Liver (tissue), 9 donors: ENCODE results near the gene TNFRSF8. TPM values are rescaled to one million over a fixed set of nuclear protein-coding genes. Genes with fewer than 3 reads are reported as not detected.
A peak's percentile ranks its signal among the peaks of the same experiment; 100 is the strongest.
"Not testable (repeated sequence)": the region's sequence is repeated elsewhere in the genome, so short reads cannot be mapped to it uniquely, and the experiment has no call there.

Experiments used
- DNase-seq: peaks from one replicate; pipeline ENCODE4 v3.0.0-alpha.2; 2017; ENCODE audit warnings: low spot score
- H3K27ac ChIP-seq, 2 donors: one replicate each; pipeline ENCODE4 v1.7.0; 2013; ENCODE audit warnings: inconsistent platforms in 2 of 2, low read length in 2 of 2, control low read depth in 1 of 2, low read depth in 1 of 2, mild to moderate bottlenecking in 1 of 2
- H3K27me3 ChIP-seq, 4 donors: one replicate each; pipeline versions ENCODE4 v1.6.1 to v1.7.0; 2013; ENCODE audit warnings: low read length in 3 of 4, inconsistent platforms in 1 of 4, mild to moderate bottlenecking in 1 of 4, moderate library complexity in 1 of 4; ENCODE audit not compliant: control insufficient read depth in 4 of 4, insufficient read depth in 4 of 4
- H3K36me3 ChIP-seq, 4 donors: one replicate each; pipeline versions ENCODE4 v1.6.1 to v1.7.0; 2013; ENCODE audit warnings: low read length in 3 of 4, mild to moderate bottlenecking in 3 of 4, low read depth in 1 of 4, moderate library complexity in 1 of 4; ENCODE audit not compliant: control insufficient read depth in 4 of 4, insufficient read depth in 3 of 4
- H3K4me1 ChIP-seq, 4 donors: one replicate each; pipeline versions ENCODE4 v1.6.1 to v1.7.0; 2013; ENCODE audit warnings: low read length in 3 of 4, mild to moderate bottlenecking in 3 of 4, moderate library complexity in 1 of 4; ENCODE audit not compliant: control insufficient read depth in 4 of 4, insufficient read depth in 4 of 4
- H3K4me3 ChIP-seq, 3 donors: one replicate each; pipeline versions ENCODE4 v1.6.1 to v1.7.0; 2013; ENCODE audit warnings: low read length in 3 of 3, control low read depth in 1 of 3, low read depth in 1 of 3, mild to moderate bottlenecking in 1 of 3
- H3K9ac ChIP-seq, 2 donors: one replicate each; pipeline ENCODE4 v1.7.0; 2013; ENCODE audit warnings: low read length in 2 of 2, mild to moderate bottlenecking in 2 of 2, moderate library complexity in 2 of 2, control low read depth in 1 of 2, low read depth in 1 of 2
- H3K9me3 ChIP-seq, 4 donors: one replicate each; pipeline versions ENCODE4 v1.6.1 to v1.7.0; 2013; ENCODE audit warnings: low read length in 3 of 4; ENCODE audit not compliant: control insufficient read depth in 4 of 4
- CTCF ChIP-seq: fragments of 150-350 bp; IDR thresholded peaks from 2 replicates; pipeline ENCODE4 v1.5.1; 2017; ENCODE audit warnings: improper control_type of control experiment, low read depth, low read length; ENCODE audit not compliant: missing input control
- EGR1 ChIP-seq, 2 donors: IDR thresholded peaks; 2 replicates each; pipeline ENCODE4 v1.6.1; 2016 to 2018; ENCODE audit warnings: antibody characterized with exemption in 2 of 2, low read depth in 2 of 2
- FOXA1 ChIP-seq: IDR thresholded peaks from 2 replicates; pipeline ENCODE4 v1.6.1; 2016; ENCODE audit warnings: antibody characterized with exemption
- GABPA ChIP-seq, 2 donors: IDR thresholded peaks in 1 of 2; conservative IDR thresholded peaks in 1 of 2; 2 replicates each; pipeline ENCODE4 v1.6.1; 2016; ENCODE audit warnings: antibody characterized with exemption in 2 of 2, mild to moderate bottlenecking in 1 of 2, moderate library complexity in 1 of 2
- HNF4G ChIP-seq: IDR thresholded peaks from 2 replicates; pipeline ENCODE4 v1.6.1; 2016; ENCODE audit warnings: antibody characterized with exemption
- JUND ChIP-seq, 2 donors: IDR thresholded peaks; 2 replicates each; pipeline ENCODE4 v1.6.1; 2016; ENCODE audit warnings: antibody characterized with exemption in 2 of 2
- NR2F2 ChIP-seq: IDR thresholded peaks from 2 replicates; pipeline ENCODE4 v1.6.1; 2016; ENCODE audit warnings: antibody characterized with exemption
- RAD21 ChIP-seq, 2 donors: IDR thresholded peaks; 2 replicates each; pipeline ENCODE4 v1.6.1; 2016; ENCODE audit warnings: antibody characterized with exemption in 2 of 2, mild to moderate bottlenecking in 2 of 2
- RXRA ChIP-seq, 2 donors: IDR thresholded peaks; 2 replicates each; pipeline ENCODE4 v1.6.1; 2017 to 2018; ENCODE audit warnings: antibody characterized with exemption in 2 of 2, mild to moderate bottlenecking in 1 of 2
- TAF1 ChIP-seq: conservative IDR thresholded peaks from 2 replicates; pipeline ENCODE4 v1.6.1; 2016; ENCODE audit warnings: antibody characterized with exemption, mild to moderate bottlenecking
- YY1 ChIP-seq: IDR thresholded peaks from 2 replicates; pipeline ENCODE4 v1.6.1; 2016; ENCODE audit warnings: antibody characterized with exemption, mild to moderate bottlenecking
- ZBTB33 ChIP-seq: IDR thresholded peaks from 2 replicates; pipeline ENCODE4 v1.6.1; 2016; ENCODE audit warnings: antibody characterized with exemption
- WGBS: extraction: QIAGEN DNeasy Blood & Tissue Kit; methylation state at CpG from one replicate; pipeline ENCODE4 v1.1.7; 2013; 5-methylcytosine and 5-hydroxymethylcytosine counted together
- polyA plus RNA-seq, 2 donors: library from polyadenylated mRNA; stranded (reverse) in 1 of 2; unstranded in 1 of 2; fragments of 200-250 nt in 1 of 2; fragments of >200 nt in 1 of 2; fragmentation: Nextera tagmentation in 1 of 2; extraction: Ambion mirVana in 1 of 2; gene quantifications; one replicate each; pipeline versions ENCODE4 v1.2.1 to v1.2.3, GENCODE V29; 2013 to 2015
- total RNA-seq, 2 donors: library from RNA; depleted of rRNA; stranded (reverse); fragments of >200 nt; gene quantifications; one replicate each; pipeline ENCODE4 v1.2.3, GENCODE V29; 2014
- TF ChIP-seq, protein P1 (sequence below): IDR thresholded peaks from 2 replicates; pipeline ENCODE4 v1.6.1; 2016; ENCODE audit warnings: antibody characterized with exemption
- donor health status: healthy.
- donor health status: healthy.
- donor health status: healthy.
- donor health status: healthy.
- donor health status: healthy.

Gene TNFRSF8
- total and polyA plus RNA-seq, 4 donors = 0.08 to 0.19 (median 0.12) TPM

DNA sequence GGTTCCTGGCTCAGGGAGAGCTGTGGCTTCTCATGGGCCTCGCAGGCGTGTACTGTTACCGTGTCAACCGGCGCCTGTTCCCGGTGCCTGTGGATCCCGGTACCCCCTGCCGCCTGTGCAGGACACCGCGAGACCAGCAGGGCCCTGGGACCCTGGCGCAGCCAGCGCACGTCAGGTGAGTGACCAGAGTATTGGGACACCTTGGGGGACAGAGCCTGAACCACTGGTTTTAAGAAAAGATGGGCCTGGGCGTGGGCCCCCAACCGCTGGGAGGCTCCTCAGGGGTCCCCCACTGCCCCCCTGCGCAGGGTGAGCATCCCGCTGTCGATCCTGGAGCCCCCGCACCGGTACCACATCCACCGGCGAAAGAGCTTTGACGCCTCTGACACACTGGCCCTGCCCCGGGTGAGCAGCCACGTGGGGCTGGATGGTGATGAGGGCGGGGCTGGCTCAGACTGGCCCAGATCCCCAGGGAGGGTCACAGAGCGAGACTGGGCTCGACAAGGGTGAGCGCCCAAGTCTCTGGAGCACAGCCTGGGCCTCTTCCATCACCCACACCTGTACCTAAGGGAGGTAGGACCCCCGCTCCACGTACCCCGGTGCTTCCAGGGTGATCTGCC is 33.3 kb upstream of the TNFRSF8 start:
- no peak for TF ChIP-seq RAD21 (IDR thresholded peaks at IDR 0.05)
- TF ChIP-seq TAF1 = no peak
- TF ChIP-seq HNF4G = no peak
- TF ChIP-seq ZBTB33 = no peak
- no peak overlapping the region for H3K27ac ChIP-seq
- H3K4me3 ChIP-seq = no peak overlapping the region
- no peak overlapping the region for H3K9ac ChIP-seq
- no peaks in the 10 kb centered on the region for H3K27me3 ChIP-seq
- peaks cover 0 to 4% (median 1%) of the 10 kb centered on the region in 4 donors for H3K4me1 ChIP-seq
- no peaks in the 10 kb centered on the region for H3K9me3 ChIP-seq
- H3K36me3 ChIP-seq = peaks cover 4 to 48% (median 13%) of the 10 kb centered on the region in 4 donors
- 95% methylated on average over 32 of the region's 32 CpGs for WGBS
- no peak for DNase-seq

GRCh38 chr1:12031039-12031980 is 31.8 kb upstream of the TNFRSF8 start:
- H3K9ac ChIP-seq = no peak overlapping the region
- peak; percentile 71 for DNase-seq
- H3K27ac ChIP-seq = no peak overlapping the region
- H3K4me3 ChIP-seq = no peak overlapping the region
- no peaks in the 10 kb centered on the region for H3K27me3 ChIP-seq
- TF ChIP-seq CTCF (peak; percentile 46), FOXA1 (no peak), RAD21 (IDR thresholded peaks at IDR 0.05) (peak; percentile 66 to 82)
- peaks cover 0 to 4% (median 1%) of the 10 kb centered on the region in 4 donors for H3K4me1 ChIP-seq
- 87% methylated on average over 20 of the region's 20 CpGs for WGBS
- no peaks in the 10 kb centered on the region for H3K9me3 ChIP-seq
- peaks cover 4 to 41% (median 12%) of the 10 kb centered on the region in 4 donors for H3K36me3 ChIP-seq

DNA sequence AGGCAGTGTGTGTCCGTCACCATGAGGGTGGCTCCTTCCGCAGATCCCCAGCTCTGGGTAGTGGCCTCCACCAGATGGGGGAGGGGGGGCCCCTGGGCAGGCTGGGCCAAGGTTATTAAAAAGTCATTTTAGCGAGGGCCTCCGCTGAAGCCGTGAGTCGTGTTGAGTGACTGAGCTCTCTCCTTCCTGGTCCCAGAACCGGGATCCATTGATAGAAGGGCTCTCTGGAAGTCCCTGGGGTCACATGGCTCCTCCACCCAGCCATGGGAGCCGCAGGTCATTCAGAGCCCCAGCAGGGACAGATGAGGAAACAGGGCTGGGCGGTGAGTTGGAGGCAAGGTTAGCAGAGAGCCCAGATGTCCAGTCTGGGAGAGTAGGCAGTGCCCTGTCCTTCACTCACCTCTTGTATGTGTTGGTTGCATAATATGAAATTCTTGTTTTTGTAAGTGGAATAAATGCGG is 30.9 kb upstream of the TNFRSF8 start:
- peaks cover 0 to 4% (median 1%) of the 10 kb centered on the region in 4 donors for H3K4me1 ChIP-seq
- H3K36me3 ChIP-seq = peaks cover 0 to 35% (median 11%) of the 10 kb centered on the region in 4 donors
- TF ChIP-seq FOXA1 (no peak), EGR1 (IDR thresholded peaks at IDR 0.05; ENCODE audit: low read depth in 2 of 2) (no peak), RAD21 (IDR thresholded peaks at IDR 0.05) (no peak), YY1 (no peak), RXRA (IDR thresholded peaks at IDR 0.05) (no peak), GABPA (IDR thresholded peaks at IDR 0.05 in 1 of 2, conservative IDR thresholded peaks at IDR 0.05 in 1 of 2) (no peak), TAF1 (no peak), NR2F2 (no peak), JUND (IDR thresholded peaks at IDR 0.05) (no peak)
- TF ChIP-seq, protein P1, sequence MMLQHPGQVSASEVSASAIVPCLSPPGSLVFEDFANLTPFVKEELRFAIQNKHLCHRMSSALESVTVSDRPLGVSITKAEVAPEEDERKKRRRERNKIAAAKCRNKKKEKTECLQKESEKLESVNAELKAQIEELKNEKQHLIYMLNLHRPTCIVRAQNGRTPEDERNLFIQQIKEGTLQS = no peak
- H3K9ac ChIP-seq = no peak overlapping the region
- H3K9me3 ChIP-seq = no peaks in the 10 kb centered on the region
- no peaks in the 10 kb centered on the region for H3K27me3 ChIP-seq
- no peak overlapping the region for H3K27ac ChIP-seq
- no peak for DNase-seq
- H3K4me3 ChIP-seq = no peak overlapping the region
- 91% methylated on average over 10 of the region's 10 CpGs for WGBS

- not testable (repeated sequence) for H3K9ac ChIP-seq, H3K27me3 ChIP-seq, DNase-seq, H3K9me3 ChIP-seq, H3K4me1 ChIP-seq, H3K4me3 ChIP-seq, H3K27ac ChIP-seq
- peaks cover 0 to 26% (median 11%) of the 10 kb centered on the region in 4 donors for H3K36me3 ChIP-seq
- 90% methylated on average over 5 of the region's 5 CpGs for WGBS
These were observed 29.7 kb upstream of the TNFRSF8 start for GRCh38 chr1:12033441-12033840.
